Epidermal melanocyte (primary cell): Measurements from ENCODE around the gene CCDC14.
"Not testable (repeated sequence)": the region's sequence is repeated elsewhere in the genome, so short reads cannot be mapped to it uniquely, and the experiment has no call there.

Experiments
- DNase-seq: peaks from one replicate; pipeline ENCODE4 v3.0.0; 2011; ENCODE audit warnings: low spot score; ENCODE audit not compliant: insufficient read length

Gene CCDC14, protein sequence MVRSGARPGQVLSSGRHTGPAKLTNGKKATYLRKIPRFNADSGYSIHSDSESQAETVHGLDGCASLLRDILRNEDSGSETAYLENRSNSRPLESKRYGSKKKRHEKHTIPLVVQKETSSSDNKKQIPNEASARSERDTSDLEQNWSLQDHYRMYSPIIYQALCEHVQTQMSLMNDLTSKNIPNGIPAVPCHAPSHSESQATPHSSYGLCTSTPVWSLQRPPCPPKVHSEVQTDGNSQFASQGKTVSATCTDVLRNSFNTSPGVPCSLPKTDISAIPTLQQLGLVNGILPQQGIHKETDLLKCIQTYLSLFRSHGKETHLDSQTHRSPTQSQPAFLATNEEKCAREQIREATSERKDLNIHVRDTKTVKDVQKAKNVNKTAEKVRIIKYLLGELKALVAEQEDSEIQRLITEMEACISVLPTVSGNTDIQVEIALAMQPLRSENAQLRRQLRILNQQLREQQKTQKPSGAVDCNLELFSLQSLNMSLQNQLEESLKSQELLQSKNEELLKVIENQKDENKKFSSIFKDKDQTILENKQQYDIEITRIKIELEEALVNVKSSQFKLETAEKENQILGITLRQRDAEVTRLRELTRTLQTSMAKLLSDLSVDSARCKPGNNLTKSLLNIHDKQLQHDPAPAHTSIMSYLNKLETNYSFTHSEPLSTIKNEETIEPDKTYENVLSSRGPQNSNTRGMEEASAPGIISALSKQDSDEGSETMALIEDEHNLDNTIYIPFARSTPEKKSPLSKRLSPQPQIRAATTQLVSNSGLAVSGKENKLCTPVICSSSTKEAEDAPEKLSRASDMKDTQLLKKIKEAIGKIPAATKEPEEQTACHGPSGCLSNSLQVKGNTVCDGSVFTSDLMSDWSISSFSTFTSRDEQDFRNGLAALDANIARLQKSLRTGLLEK

DNA sequence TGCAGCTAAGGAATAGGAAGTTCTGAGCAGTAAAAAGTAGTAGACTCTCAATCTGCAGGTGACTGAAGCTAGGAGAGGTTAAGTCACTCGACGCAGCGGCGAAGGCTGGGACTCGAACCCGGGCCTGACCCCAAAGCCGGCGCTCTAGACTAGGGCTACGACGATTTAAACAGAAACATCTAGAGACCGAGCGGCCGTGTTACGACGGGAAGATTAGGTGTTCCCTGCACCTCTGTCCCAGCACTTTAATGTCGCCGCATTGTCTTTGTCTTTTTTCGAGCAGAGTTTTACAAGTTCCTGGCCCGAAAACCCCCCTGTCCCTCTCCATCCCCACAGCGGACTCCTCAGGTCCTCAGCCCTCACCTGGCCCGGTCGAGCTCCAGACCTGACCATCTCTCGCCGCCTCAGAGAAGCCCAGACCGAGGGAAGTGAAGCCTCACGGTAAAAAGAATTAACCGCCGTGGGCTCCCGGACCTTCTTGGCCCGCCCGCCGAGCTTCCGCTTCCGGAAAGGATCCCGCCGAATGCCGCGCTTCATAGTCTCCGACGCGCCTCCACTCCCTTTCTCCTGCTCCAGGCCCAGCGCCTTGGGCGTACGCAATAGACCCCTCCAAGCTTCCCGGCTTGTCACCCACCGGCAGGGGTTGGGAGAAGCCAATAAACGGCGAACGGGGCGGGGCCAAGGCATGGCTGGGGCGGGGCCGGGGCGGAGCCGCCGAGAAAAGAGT, at the start of gene CCDC14:
Gene CCDC14 (minus strand): TSS at position 449 of the 727 bp plus-strand sequence. CDS start 56 bp downstream, at position 393.
- DNase-seq = peak; percentile 63

DNA sequence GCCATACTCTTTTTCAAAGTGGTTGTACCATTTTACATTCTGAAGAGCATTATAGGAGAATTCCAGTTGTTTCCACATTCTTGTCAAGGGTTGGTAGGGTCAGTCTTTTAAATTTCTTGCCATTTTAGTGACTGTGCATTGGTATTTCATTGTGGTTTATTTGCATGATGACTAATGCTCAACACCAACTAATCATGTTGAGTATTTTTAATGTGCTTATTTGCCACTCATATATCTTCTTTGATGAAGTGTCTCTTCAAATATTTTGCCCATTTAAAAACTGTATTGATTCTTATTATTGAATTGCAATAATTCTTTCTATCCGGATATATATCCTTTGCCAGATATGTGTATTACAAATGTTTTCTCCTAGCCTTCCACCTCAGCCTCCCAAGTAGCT, 47.3 kb upstream of the CCDC14 start:
- not testable (repeated sequence) for DNase-seq

DNA sequence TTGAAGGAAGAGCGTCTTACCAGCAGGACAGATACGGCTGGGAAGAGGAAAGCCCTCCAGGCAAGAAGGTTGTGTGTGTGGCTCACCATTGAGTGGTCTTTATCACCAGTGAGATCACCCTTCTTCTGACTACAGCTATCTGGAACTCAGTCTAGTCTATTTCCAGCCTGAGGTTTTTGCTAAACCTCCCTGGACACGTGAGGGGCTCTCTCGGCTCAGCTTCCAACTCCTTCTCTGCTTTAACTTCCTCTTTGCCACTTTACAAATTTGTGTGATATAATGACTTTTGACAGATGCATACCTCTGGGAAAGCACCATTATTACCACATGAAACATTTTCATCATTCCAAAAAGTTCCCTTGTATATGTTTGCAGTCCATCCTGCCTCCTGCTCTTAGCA, 46.2 kb upstream of the CCDC14 start:
- no peak for DNase-seq

DNA sequence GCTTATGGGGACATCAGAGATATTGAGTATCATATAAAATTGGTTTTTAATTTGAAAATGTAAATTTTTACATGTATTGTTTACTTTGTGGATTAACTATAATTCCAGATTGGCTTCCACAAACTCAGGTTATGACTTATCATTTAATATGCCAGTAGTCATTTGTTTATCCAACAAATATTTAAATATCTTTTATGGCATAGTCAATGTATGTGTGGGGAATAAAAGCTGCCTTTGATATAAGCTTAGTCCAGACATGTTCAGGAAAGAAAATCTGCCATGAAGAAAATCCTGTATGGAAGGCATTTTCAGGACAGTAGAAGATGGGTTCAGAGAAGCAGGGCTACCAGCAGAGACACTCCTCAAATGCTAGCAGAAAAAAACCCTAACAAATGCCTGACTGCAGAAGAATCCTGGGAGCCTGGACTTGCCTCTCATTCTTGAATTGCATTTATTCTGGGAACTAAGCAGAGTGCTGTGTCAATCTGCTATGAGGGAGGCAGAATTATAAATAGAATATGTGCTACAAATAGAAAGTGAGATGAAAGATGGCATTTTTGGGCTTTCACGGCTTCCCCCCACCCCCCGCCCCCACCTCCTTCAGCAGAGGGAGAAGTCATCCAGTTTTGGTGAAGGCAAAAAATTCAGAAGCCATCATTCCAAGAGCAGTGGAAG, 41.5 kb upstream of the CCDC14 start:
- DNase-seq = not testable (repeated sequence)

DNA sequence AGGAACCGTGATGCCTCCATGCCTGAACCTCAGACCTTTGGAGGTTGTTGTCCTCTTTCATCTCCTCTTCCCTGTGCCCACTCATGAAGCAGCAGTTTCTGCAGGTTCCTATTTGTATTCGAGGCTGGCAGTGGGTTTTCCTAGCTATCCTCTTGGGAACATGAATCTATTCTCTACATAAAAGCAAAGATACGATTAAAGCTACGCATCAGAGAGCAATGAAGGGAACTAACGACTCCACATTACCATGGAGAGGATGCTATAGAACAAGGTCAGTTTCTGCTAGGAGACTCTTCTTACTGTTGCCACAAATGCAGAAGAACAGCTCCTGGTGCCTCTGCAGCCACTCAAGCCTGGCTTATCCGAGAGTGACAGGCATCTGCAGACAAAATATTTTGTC, 40.3 kb upstream of the CCDC14 start:
- DNase-seq = not testable (repeated sequence)

DNA sequence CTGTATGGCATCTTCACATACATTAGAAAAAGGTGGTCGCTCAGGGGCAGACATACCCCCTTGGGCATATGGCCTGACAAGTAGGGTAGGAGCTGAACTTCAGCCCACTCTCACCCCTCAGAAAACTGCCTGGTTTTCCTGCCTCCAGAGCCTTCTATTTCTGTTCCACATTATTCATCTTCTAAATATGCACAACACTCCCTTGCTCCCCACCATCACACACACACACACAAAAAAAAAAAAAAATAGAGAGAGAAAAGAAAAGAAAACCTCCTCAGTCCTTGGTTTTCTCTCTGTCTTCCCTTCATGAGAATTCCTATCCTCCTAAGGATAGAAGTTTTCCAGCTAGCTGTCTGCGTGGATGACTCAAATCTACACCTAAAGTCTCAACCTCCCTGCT, 36.5 kb upstream of the CCDC14 start:
- DNase-seq = no peak

DNA sequence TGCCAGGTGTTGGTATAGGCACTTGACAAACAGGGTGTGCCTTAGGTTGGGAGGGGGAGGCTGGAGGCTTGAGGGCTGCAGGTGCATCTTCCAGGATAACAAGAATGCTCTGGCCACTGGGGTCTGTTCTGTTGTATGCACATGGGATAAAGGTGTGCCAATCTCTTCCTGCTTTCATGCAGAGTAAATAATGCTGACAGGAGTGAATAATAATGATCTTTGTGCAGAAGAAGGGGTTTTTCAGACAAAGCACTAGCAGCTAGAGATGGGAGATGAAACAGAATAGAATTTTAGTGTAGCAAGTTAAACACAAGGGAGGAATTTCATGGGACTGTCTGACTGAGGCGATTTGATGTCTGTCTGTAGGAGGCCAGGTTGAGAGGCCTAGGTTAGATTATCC, 32.8 kb upstream of the CCDC14 start:
- DNase-seq = no peak

DNA sequence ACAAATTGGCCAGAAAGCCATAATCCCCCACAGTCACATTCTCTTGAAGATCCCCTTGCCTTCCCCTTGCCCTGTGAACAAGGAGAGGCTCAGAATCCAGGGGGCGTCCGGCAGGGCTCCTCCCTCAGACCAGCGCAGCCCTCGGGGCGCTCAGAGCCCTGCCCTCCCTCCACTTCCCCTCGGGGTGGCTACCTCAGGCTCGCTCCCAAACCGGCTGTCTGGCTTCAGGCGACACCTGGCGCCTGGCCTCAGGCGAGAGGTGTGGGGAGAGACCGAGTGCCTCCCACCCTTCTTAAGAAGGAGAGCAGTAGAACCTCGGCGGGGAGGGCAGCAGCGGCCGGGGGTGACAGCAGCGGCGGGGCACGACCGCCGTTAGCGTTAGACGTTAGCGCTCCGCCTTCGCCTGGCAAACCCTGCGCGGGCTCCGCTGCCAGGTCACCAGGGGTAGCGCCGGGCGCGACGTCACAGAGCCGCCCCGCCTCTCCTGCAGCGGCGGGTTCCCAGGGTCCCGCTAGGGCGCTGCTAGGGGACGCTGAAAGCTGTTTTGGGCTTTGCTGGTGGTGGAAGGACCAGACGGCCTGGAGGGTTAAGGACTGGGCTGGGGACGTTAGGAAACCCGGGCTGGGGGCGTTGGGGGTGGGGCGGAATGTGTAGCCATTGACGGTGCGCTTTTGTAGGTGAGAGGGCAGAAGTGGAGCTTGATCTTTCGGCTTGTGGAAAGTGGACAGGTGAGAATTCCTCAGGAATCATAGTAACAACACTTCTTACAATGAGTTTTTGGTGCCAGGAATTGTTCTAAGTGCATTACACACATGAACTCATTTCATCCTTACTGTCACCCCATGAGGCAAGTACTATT, 30.9 kb upstream of the CCDC14 start, which contains the start of gene ROPN1:
Gene ROPN1 (minus strand): TSS at position 395 of the 859 bp plus-strand sequence. CDS start 11,643 bp downstream, outside the sequence.
- DNase-seq = not testable (repeated sequence)

DNA sequence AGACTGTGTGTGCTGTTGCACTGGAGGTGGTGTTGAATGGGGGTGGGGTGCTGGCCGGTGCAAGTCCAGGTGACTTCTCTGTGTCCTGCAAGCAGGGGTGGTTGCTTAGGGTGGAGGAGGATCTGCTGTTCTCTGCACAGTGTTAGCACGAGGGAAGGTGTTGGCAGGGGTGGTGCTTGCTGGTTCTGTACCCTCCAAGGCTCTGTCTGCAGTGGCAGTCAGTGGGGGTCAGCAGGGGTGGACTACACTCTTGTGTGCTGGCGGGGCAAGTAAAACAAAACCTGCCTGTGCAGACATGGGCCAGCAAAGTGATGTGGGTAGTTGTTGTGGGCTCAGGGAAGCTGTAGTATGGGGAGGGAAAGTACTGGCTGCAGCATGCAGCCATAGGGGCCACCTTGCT, 25.4 kb upstream of the CCDC14 start:
- no peak for DNase-seq

DNA sequence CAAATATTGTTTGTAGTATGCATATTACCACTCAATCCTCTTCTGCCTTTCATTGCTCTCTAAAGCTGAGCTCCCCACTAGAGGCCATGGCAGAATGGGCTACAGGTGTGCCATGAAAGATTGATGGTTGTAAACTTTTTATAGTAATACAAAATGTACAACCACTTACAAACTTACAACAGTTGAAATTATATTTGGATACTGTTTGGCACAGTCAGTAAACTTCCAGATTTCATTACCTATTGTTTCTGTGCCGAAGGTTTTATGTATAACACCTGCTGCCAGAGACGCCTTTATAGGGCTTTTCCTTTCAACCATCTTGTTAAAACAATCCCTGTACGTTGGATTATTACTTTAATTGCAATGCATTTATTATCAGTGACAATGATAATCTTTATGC, 23.9 kb upstream of the CCDC14 start:
- no peak for DNase-seq

DNA sequence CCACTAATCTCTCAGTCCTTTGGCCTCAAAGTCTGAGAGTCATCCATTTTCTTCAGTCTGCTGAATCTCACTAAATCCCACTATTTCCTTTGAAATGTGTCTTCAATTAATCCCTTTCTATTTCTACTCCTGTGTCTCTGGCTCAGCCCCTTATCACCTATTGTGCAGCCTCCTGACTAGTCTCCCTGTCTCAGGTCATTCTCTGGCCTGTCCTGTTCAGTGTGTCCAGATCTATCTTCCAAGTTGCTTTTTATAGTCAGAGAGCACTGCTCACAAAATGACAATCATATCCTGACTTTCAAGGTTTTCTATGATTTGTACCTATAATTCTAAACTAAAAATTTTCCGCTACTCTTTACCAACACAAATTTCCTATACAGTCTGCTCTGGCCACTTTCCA, 23.3 kb upstream of the CCDC14 start:
- no peak for DNase-seq

DNA sequence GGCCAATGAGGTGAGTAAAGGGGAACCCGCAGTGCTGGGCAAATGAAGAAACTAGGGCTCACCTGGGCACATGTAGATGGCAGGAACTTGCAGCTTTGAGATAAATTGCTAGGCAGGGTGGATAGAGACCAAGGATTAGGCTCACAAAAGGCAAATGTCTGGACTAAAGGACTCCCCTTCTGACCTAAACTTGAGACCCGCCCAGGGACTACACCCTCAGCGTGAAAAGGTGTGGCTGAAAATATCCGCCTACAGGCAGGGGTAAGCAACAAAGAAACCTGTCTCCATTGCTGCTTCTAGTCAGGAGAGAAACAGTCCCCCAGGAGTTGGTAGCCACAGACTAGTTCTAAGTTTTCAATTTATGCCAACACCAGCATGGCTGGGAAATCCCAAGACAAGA, 20.3 kb upstream of the CCDC14 start:
- DNase-seq = not testable (repeated sequence)

DNA sequence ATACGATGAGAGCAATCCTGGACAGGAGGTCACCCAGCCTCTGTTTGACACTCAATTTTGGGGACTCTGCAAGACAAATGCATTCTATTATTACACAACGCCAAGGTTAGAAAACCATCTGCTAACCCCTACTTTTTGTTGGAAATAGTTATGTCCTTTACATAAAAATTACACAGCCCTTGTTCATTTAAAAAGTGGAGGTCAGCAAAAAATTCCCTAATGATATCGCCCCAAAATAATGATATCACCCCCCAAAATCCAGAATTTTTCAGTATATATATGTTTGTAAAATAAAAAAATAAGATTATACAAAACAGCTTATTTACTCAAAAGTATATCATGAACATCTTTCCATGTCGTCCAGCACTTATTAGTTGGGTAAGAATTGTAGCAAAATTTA, 19.5 kb upstream of the CCDC14 start:
- DNase-seq = no peak

DNA sequence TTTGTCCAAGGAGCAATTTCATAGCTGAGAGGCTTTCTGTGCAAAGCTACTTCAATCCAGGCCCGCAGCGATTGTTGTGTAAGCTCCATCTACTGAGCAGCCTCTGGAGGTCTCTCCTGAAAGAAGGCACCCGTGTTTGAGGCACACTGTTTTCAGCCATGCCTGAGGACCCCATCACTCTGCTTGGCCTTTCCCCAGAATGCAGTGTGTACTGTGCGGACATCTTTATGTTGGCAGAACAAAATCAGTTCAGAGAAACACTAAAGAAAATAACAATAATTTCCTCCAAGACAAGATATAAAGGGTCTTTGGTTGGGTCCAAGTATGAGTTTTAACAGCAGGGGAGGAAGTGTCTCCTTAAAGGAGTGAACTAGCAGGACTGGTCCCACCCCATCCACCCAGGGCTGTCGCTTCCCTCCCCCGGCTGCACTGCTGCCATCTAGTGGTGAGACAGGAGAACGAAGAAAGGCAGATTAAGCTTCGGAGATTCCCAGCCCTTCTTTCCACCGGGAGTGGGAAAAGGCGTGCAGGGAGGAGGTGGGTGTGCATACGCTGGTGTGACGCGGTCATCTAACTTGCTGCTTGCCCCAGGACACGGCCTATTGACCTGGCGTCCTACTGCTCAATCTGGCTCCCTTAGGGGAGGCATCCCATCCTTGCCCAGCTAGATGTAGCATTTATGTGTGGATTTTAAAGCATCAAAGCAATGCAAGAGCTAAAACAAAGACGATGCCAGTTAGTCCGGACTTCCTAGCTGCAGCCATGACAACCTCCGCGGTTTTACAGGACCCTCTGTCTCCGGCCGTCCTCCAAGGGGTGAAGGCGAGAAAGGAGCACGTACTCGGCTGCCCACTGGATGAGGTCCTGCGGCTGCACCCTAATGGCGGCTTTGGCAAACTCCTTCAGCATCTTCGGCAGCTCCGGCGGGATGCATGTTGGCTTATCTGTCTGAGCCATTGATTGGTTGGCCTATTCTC, 18.8 kb upstream of the CCDC14 start:
- not testable (repeated sequence) for DNase-seq

DNA sequence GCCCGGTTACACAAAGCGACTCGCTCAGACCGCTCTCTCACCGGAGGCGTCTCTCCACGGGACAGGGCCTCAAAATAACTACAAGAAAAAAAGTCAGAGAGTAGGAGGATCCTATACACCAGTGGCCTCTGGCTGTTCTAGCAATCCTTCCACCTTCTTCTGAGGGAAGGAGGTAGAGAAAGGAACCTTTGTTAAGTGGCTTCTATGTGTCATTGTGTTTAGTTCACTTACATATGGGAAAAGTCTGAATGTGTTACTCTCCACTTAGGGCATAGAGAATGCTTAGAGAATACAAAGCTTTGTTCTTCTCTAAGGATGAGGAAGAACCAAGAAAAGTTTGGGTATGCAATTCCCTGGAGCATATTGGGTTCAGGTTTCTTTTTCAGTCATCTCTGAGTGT, 15.9 kb upstream of the CCDC14 start:
- DNase-seq = not testable (repeated sequence)

DNA sequence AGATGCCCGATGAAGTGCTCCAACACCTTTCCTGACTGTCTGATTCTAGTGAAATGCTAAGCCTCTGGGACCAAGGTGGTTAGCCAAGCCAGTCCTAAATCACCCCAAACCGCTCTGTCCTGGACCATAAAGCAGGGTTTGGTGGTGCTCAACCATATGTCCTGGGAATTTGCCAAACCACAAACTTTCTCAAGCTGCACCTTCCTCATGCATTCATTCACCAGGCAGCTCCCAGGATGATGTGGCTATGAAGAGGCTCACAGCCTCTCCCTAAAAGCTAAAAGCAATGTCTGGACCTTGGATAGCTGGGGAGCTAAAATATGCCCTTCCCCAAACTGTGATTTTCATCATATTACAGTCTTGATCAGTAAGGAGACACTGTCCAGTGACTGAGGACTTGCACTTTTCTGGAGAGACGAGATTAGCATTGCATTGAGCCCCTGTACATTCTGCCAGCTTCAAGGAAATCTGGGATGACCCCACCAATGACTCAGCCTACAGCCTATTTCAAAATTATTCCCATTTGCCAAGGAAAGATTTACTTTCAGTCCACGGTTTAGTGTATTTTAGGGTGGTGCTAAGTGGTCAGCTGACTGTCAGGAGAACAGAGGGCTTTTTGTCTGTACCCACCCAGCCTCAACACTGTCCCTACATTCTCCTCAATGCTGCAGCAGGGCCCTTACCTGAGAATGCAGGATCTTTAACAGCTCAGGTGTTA, 15.3 kb upstream of the CCDC14 start:
- DNase-seq = not testable (repeated sequence)

DNA sequence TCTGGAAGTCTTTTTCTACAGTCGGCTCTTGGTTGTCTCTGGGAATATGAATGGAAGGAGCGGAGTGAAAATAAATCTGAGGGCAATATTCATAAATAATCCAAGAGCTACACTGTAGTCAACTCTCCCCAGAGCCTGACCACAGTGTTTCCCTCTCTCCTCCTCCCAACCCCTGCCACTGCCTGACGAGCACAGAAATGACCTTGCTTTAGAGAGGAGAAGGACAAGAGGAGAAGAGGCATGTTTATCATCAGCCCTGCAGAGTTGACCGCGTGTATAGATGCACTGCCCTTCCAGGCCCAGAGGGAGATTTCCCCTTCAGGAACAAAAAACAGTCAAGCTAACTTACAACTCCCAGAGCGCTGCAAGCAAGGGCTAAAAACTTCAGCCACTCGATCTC, 14.0 kb upstream of the CCDC14 start:
- DNase-seq = not testable (repeated sequence)

DNA sequence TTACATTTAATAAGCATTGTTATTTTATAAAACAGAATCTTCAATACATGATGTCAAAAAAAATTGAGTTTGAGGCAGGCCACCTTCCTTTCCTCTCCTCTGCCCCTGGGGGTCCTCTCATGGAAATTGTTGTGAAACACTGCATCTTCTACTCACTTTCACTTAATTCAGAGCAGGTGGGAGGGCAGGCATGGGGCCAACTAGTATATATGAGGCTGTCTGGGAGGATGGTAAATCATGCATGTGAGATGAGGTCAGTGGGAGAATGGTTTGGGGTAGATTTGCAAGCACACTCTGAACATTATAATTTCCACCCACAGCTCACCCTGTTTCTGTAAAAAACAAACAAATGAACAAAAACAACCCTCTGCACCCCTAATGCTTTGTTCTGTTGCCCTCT, 10.4 kb upstream of the CCDC14 start:
- no peak for DNase-seq
